HG03457 (cell line): ENCODE measurements around the gene COL15A1.
A peak's percentile ranks its signal among the peaks of the same experiment; 100 is the strongest.

ENCODE experiments used
- ATAC-seq: cut with Tn5 transposase; IDR thresholded peaks from one replicate; pipeline ENCODE4 v1.9.1; 2021; ENCODE audit warnings: moderate number of reproducible peaks; ENCODE audit not compliant: unreplicated experiment

COL15A1 gene

GRCh38 chr9:98992107-98992884 is 48.6 kb downstream of the COL15A1 start:
- no peak for ATAC-seq

GRCh38 chr9:98992885-98993569 is 49.3 kb downstream of the COL15A1 start:
- peak; percentile 17 for ATAC-seq

- ATAC-seq = peak; percentile 81
These were observed 49.9 kb downstream of the COL15A1 start for GRCh38 chr9:98993570-98993945.

- no peak for ATAC-seq
These were observed 50.7 kb downstream of the COL15A1 start for GRCh38 chr9:98994172-98995058.

- no peak for ATAC-seq
These were observed 51.5 kb downstream of the COL15A1 start for GRCh38 chr9:98995059-98995671.

- ATAC-seq = no peak
These were observed 52.3 kb downstream of the COL15A1 start for GRCh38 chr9:98995971-98996504.

- ATAC-seq = no peak
These were observed 53.9 kb downstream of the COL15A1 start for GRCh38 chr9:98997604-98998003.

- no peak for ATAC-seq
These were observed 54.9 kb downstream of the COL15A1 start for GRCh38 chr9:98998441-98999151.

GRCh38 chr9:98999152-98999525 is 55.4 kb downstream of the COL15A1 start:
- ATAC-seq = no peak

GRCh38 chr9:99000476-99001395 is 57.0 kb downstream of the COL15A1 start:
- no peak for ATAC-seq

- no peak for ATAC-seq
These were observed 58.2 kb downstream of the COL15A1 start for GRCh38 chr9:99001892-99002291.

GRCh38 chr9:99002706-99003105 is 59.0 kb downstream of the COL15A1 start:
- ATAC-seq = no peak

- no peak for ATAC-seq
These were observed 59.6 kb downstream of the COL15A1 start for GRCh38 chr9:99003308-99003707.

GRCh38 chr9:99004115-99004514 is 60.4 kb downstream of the COL15A1 start:
- ATAC-seq = no peak

GRCh38 chr9:99004717-99005460 is 61.2 kb downstream of the COL15A1 start:
- no peak for ATAC-seq

GRCh38 chr9:99005651-99006050 is 61.9 kb downstream of the COL15A1 start:
- ATAC-seq = no peak

- no peak for ATAC-seq
These were observed 62.8 kb downstream of the COL15A1 start for GRCh38 chr9:99006511-99006910.

- no peak for ATAC-seq
These were observed 63.3 kb downstream of the COL15A1 start for GRCh38 chr9:99006979-99007378.
